Caki2 (cell line): ENCODE data around the gene FOXE3. TPM values are rescaled to one million over a fixed set of nuclear protein-coding genes. Genes with fewer than 3 reads are reported as not detected.

Experiments
- DNase-seq: peaks from one replicate; pipeline ENCODE4 v3.0.0-alpha.2; 2015; ENCODE audit warnings: low read depth
- in situ Hi-C: cut with HindIII; loops from 2 replicates; pipeline ENCODE4 v1.10.0; 2016; ENCODE audit warnings: low sequenced_read_pairs, low pct_unique_long_range_greater_than_20kb, mixed read lengths
- total RNA-seq: library from RNA; depleted of rRNA; stranded (reverse); fragments of >200 nt; shearing (Covaris generic); gene quantifications from 2 replicates; pipeline ENCODE4 v1.2.3, GENCODE V29; 2014; ENCODE audit warnings: low replicate concordance

The FOXE3 gene
- total RNA-seq, 1 experiment from 2014 or later = not detected

DNA sequence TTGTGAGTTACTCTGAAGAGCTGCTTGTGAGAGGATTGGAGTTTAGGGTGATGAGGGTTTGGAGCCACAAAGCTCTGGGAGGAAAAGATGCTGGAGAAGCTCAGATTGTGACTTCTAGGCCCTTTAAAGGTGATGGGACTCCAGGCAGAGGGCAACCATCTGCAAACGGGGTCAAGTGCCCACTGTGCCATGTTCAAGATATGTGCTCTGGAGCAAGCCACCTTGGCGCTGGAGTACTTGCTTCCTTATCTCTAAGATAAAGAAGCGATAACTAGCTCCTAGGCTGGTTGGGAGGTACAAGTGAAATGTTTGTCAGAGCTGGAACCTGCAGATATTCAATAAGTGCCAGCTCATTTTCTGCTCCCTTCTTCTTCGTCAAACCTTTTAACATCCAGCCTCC lies 14.3 kb upstream of the FOXE3 start:
- in situ Hi-C loops = no loop called here
- no peak for DNase-seq

DNA sequence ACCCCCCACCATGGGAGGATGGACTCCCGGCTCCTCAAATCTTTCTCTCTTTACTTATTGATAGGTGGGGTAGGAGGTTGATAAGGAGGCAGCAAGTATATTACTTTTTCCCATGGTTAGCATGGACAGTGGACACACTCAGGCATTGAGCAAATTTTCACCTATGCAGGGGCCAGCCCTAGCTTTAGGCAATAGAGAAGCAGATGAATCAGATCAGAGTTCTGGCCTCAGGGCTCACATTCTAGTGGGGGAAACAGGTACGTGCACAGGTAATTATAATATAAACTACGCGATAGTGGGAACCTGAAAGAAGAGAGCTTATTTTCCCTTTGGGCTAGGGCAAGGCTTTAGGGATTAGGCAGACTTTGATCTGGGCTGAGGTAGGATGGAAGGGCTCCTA lies 13.5 kb upstream of the FOXE3 start:
- no peak for DNase-seq
- in situ Hi-C loops = no loop called here

DNA sequence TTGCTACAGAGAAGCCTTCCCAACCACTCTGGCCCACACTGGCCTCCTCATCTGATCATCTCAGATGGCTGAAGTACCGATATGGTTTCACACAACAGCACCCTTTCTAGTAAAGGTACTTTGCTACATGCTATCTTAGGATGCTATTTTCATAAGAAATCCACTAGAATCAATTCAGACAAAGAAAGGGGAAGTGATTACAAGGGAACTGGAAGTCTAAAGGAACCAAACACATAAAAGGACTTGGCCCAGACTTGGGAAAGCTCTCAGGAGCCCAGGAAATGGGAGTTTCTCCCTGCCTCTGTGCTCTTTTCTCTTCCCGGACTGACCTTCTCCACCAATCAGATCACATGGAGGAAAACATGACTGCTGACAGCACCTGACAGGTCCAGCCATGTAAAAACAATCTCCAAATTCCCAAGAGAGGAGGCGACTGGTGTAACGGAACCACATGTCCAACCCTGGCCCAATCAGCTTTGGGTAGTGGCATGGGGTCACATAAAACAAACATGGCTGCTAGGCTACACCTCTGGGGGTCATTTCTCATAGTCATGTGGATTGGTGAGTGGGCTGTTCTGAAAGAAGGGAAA lies 12.7 kb upstream of the FOXE3 start:
- no peak for DNase-seq
- in situ Hi-C loops = no loop called here

DNA sequence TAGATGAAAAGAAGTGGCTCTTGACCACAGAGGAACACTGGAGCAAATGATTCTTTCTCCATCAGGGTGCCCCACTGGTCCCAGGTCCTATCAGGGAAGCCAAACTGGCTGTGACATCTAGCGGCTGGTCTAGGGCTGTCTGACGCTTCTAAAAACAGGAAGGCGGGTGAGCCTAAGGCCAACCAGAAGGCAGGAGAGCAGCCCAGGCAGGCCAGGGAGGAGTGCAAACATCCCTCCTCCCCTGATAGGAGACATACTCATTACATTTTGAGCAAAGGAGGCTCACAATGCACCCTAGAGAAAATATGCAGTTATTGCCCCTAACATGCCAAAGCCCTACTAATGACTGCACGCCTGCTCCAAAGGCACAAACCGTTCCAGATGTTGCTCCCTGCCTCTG lies 10.4 kb upstream of the FOXE3 start:
- in situ Hi-C loops = no loop called here
- DNase-seq = no peak

DNA sequence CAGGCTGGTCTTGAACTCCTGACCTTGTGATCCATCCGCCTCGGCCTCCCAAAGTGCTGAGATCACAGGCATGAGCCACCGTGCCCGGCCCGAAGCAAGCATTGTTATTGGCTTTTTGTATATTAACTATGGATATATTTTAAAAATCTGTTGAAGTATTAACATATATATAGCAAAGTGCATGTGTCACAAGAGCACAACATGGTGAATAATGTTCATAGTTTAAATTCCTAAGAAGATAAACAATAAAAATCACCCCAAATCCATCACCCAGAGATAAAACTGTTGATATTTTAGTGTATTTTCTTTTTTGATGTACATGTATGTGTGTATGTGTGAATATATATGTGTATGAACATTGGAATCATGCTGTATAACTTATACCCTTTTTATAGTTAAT lies 9.1 kb upstream of the FOXE3 start:
- in situ Hi-C loops = no loop called here
- no peak for DNase-seq

DNA sequence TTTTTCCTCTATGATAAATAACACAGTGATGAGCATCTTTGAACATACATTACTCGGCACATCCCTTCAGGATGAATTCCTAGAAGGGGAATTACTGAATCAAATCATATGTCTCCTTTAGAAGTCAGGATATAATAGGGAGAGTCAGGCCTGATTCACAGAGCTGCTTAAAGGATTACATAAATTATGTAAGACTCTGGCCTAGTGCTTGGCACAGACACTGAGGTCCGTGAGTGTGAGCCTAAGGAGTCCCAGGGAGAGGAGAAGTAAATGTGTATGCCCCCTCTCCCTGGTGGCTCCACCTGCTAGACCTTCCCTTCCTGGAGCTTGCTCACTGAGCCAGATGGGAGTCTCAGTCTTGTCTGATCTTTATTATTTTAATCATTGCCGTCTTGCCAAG lies 8.6 kb upstream of the FOXE3 start:
- no peak for DNase-seq
- in situ Hi-C loops = no loop called here

DNA sequence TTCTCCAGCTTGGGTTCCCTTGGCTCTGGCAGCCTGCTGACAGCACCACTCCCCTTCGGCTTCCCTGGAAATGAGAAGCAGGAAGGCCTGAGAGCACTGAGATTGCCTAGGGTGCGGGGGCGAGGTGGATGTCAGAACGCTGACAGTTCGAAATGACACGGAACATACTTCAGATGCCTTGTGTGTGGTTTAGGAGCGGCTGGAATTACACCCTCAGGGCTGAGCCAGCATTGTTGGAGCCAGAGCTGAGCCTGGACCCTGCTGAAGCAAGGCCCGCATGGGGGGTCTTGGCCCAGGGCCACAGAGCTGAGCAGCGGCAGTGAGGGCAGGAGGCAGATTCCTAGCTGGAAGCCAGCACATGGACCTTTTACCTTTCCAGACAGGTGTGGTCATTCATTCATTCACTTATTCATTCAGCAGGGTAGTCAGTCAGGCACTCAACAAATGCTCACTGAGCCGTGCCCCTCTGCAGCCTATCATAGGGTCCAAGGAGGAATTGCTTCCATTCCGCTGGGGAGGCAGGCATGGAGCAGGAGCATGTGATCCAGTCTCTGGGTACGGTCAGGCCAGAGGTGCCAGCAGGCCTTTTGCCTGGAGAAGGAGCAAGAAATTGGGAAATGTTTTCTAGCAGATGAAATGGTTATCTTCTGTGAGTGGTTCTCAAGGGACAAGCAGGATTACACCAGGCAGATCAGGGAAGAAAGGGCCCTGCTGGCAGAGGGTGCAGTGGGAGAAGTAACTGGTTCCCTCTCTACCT lies 6.6 kb upstream of the FOXE3 start:
- DNase-seq = no peak
- in situ Hi-C loops = no loop called here

DNA sequence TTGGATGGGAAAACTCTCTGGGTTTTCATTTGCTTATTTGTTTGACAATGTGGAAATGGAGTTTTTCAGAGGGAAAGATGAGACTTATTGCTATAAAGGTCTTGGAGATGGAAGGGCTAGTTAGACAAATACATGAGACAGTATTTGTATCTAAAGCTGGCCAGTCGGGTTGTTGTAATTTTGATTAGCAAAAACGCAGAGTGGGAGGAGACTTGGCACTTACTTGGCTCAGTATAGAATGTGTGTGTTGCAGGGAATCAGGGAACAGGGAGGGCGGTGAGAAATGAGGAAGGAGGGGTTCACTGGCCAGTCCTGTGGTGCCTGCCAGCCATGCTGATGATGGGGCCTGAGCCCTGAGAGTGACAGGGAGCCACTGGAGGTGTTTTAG lies 6.0 kb upstream of the FOXE3 start:
- no peak for DNase-seq
- in situ Hi-C loops = no loop called here

DNA sequence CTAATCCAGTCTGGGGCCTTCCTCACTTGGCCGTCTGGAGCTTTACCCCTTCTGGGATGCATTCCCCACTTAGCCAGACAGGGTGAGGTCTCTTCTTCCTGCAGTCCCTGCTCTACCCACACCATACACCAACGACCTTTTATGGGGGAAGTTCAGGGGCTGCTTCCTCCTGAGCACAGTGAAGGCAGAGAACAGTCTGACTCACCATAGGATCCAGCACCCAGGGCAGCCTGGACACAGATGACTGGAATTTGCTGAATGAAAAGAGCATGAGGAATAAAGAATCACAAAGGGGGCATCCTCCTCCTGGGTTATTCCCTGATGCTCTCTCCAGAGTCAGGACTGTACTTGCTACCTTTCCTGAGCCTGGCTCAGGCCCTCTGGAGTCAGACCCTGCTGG lies 4.6 kb upstream of the FOXE3 start:
- DNase-seq = no peak
- in situ Hi-C loops = no loop called here

DNA sequence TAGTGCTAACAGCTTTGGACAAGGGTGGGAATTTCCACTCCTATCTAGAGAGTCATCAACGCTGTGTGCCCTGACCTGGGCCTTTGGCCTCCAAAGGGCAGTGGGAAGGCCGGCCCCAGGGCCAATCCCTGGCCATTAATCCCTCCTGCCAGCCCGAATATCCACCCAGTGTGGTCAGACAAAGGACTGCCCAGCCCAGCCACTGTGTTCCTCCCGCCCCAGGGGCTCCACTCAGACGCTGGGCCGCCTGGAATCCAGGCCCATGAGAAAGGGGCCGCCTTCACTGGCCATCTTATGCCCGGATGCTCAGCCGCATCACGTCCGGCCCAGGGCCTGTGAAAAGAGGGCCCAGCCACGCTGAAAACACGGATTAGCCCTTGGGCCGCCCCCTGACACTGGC lies 3.6 kb upstream of the FOXE3 start:
- in situ Hi-C loops = no loop called here
- no peak for DNase-seq

DNA sequence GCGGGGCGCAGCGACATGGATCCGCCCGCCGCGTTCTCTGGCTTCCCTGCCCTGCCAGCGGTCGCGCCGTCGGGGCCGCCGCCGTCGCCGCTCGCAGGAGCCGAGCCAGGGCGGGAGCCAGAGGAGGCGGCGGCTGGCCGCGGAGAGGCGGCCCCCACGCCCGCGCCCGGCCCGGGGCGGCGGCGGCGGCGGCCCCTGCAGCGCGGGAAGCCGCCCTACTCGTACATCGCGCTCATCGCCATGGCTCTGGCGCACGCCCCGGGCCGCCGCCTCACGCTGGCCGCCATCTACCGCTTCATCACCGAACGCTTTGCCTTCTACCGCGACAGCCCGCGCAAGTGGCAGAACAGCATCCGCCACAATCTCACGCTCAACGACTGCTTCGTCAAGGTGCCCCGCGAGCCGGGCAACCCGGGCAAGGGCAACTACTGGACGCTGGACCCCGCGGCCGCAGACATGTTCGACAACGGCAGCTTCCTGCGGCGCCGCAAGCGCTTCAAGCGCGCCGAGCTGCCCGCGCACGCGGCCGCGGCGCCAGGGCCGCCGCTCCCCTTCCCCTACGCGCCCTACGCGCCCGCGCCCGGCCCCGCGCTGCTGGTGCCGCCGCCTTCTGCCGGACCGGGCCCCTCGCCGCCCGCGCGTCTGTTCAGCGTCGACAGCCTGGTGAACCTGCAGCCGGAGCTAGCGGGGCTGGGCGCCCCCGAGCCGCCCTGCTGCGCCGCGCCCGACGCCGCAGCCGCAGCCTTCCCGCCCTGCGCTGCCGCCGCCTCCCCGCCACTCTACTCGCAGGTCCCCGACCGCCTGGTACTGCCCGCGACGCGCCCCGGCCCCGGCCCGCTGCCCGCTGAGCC lies 459 bp downstream of the FOXE3 start:
- in situ Hi-C loops = no loop called here

DNA sequence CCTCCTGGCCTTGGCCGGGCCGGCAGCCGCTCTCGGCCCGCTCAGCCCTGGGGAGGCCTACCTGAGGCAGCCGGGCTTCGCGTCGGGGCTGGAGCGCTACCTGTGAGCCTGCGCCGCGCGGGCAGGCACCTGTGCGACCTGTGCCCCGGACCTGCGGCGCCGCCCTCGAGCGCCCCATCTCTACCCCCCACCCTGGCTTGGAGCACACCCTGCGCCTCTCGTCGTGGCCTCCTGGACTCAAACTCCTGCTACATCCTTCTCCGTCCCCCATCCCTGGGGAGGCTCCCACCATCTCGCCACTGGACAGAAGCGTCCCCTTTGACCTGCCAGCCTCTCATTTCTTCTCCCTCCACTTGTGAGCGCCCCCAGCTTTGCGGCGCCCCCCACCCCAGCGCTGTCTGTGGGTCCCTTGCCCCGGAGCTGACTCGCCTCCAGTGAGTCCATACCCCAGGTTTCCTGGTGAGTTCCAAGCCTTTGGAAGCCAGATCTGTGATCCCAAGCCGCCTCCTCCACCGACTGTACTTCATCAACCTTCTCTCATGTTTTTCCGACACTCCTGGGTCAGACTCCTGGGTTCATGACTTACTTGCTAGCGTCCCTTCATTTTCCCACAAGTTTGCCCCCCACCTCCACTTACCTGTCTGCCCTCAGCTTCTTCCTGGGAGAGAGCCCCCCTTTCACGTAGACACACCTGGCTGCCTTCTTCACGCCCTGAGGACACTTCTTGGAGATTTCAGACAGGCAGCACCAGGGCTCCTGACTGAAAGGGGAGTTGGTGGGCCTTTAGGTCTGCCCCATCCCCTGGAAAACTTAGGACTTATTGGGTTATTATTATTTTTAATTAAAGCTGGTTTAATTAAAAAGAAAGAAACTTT lies 1.3 kb downstream of the FOXE3 start:
- no peak for DNase-seq
- in situ Hi-C loops = no loop called here

More for the DNA sequence above, 459 bp downstream of the FOXE3 start:
- DNase-seq = no peak

DNA sequence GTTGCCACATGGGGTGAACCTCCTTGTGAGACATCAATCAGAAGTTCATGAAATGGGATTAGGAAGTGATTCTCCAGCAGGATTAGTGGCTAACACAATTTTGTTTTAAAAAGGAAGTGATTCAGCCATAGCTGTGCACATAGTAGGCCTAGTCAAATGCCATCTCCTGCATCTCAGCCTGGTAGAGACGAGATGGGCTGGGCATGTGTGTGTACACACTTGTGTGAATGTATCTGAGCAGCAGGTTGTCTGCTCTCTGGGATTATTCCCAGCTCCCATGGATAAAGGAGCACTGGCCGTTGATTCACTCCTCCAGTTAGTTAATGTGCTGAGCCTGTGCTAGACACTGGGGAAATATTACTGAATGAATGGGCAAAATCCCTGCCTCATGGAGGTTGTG lies 2.0 kb downstream of the FOXE3 start:
- no peak for DNase-seq
- in situ Hi-C loops = no loop called here

DNA sequence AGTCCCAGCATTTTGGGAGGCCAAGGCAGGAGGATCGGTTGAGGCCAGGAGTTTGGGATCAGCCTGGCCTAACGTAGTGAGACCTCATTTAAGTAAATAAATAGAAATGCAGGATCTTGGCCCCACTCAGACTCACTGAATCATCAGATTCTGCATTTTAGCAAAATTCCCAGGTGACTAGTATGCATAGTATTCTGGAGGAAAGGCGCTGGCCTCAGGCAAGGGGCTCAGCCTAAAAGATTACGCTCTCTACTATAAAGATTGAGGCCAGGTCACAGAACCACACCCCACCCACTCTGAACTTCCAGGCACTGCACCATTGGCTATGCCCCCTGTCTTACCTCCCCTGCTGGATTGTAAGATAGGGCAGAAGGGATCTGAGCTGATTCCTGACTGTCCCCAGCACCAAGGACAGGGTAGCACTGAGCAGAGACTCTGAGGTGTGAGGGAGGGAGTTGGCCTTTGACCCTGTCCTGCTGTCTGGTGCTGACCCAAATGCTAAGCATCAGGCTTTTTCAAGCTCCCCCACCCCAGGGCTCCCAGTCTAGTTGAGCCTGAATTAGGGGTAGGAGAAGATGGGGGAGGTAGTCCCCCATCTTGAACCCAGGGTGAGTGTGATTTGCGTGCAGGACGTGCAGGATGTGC lies 2.7 kb downstream of the FOXE3 start:
- in situ Hi-C loops = no loop called here
- no peak for DNase-seq

DNA sequence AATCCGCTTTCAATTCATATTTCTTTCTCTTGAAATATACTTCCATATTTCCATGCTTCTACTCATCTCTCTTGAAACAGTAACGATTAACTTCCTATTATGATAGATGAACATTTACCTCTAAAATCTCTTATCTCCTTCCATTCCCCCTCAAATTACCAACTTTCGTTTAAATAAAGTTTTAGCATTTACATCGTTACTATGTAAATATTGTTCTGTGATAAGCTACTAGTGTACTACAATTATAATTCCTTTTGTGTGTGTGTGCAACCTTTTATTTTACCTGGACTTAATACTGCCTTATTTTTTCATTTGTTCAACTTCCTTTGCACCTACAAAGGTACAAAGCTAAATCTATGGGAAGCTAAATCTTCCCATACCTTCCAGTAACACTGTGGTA lies 4.5 kb downstream of the FOXE3 start:
- in situ Hi-C loops = no loop called here
- DNase-seq = no peak

DNA sequence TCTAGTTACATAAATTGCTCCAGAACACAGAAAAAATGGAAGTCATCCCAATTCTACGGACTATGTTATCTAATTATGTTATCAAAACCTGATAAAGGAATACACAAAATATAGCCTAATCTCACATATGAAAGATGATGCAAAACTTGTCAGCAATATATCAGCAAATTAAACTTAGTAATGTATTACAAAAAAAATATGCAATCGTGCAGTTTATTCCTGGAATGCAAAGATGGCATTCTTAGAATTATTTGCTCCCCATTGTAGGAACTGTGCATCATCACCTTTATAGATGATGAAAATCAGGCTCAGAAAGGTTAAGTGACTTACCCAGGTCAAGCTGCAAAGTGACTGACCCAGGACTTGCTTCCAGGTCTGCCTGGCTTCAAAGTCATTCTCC lies 7.8 kb downstream of the FOXE3 start:
- DNase-seq = no peak
- in situ Hi-C loops = no loop called here

DNA sequence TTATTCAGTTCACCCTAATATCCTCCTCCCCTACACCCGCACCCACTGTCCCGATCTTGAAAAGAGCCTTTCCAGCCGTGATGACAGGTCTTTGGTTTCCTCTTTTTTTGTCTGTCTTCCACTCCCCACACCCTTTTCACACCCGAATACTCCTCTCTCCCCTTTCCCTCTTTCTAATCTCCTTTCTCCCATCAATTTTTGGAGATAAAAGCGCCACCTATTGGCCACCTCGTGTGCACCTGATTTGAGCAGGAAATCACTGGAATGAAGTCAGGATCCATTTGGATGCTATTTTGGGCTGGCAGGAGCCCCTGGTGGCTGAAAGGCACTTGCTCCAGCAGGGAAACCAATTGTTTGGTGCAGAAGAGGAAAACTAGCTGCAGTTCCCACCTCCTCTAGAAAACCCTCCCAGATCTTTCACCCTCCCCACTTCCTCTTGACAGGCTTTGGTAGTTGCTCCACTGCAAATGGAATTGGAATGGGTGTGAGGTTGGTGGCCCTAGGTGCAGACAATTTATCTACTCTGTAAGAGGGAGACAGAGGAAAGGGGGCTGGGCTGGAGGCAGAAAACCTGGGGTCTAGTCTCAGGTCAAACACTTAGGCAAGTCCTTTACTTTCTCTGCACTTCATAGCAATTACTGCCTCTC lies 8.4 kb downstream of the FOXE3 start:
- peak; percentile 46 for DNase-seq
- in situ Hi-C loops = no loop called here

DNA sequence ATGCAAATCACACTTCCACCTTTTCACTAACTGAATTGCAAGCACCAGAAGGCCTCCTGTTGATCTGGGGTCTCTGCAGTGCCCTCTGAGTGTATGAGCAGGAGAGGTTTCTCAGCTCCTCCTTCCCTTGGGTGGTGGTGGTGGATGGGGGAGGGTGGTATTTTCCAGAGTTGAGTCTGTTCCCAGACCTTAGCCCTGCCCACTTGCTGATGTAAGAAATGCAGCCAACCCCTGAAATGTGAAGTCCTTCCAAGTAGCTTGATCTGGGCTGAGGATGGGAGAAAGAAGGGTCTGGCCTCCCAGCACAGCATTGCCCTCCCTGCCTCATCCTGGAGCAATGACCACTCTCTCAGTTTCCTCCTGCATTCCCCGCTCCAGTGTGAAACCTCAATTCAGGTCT lies 15.4 kb downstream of the FOXE3 start:
- in situ Hi-C loops = no loop called here

More for the DNA sequence above, 15.4 kb downstream of the FOXE3 start:
- peak; percentile 32 for DNase-seq
